OCI-LY3 (cell line): Measurements from ENCODE around the gene MEX3B.

Experiments
- H2AFZ ChIP-seq: fragments of 200-600, 300-600 bp; shearing (Covaris generic); 2 replicates; pipeline ENCODE4 v1.6.0; 2014; ENCODE audit warnings: antibody characterized with exemption, low read depth, low read length
- H3K27ac ChIP-seq: fragments of 200-600, 300-600 bp; sonication (generic); 2 replicates; pipeline ENCODE4 v1.5.1; 2014; ENCODE audit warnings: mild to moderate bottlenecking, low read length, moderate library complexity, mixed read lengths
- H3K27me3 ChIP-seq: fragments of 200-600, 300-600 bp; sonication (generic); 2 replicates; pipeline ENCODE4 v1.6.1; 2014; ENCODE audit warnings: low read depth, low read length, mixed read lengths
- H3K36me3 ChIP-seq: fragments of 200-600, 300-600 bp; sonication (generic); replicated peaks from 2 replicates; pipeline ENCODE3; 2014; ENCODE audit warnings: low read depth, low read length, mixed read lengths
- H3K4me1 ChIP-seq: fragments of 300-600, 200-600 bp; sonication (generic); 2 replicates; pipeline ENCODE4 v1.6.1; 2014; ENCODE audit warnings: low read length, mixed read lengths
- H3K4me2 ChIP-seq: fragments of 200-600, 300-600 bp; sonication (generic); 2 replicates; pipeline ENCODE4 v1.6.1; 2014; ENCODE audit warnings: low read length, mixed read lengths
- H3K4me3 ChIP-seq: fragments of 300-600, 200-600 bp; sonication (generic); 2 replicates; pipeline ENCODE4 v1.5.1; 2014; ENCODE audit warnings: antibody characterized with exemption, mild to moderate bottlenecking, low read length, moderate library complexity
- H3K79me2 ChIP-seq: fragments of 300-600, 200-600 bp; shearing (Covaris generic); 2 replicates; pipeline ENCODE4 v1.6.1; 2014; ENCODE audit warnings: mild to moderate bottlenecking, low read length, mixed read lengths
- H3K9ac ChIP-seq: fragments of 300-600, 200-600 bp; shearing (Covaris generic); 2 replicates; pipeline ENCODE4 v1.6.0; 2014; ENCODE audit warnings: mild to moderate bottlenecking, low read length, moderate library complexity
- H3K9me3 ChIP-seq: fragments of 200-600, 300-600 bp; shearing (Covaris generic); 2 replicates; pipeline ENCODE4 v1.6.1; 2014; ENCODE audit warnings: low read length, mixed read lengths; ENCODE audit not compliant: insufficient read depth
- H4K20me1 ChIP-seq: fragments of 200-600, 300-600 bp; sonication (generic); 2 replicates; pipeline ENCODE4 v1.6.1; 2016; ENCODE audit warnings: low read length, mixed read lengths; ENCODE audit not compliant: insufficient read depth
- CTCF ChIP-seq: fragments of 200-600, 300-600 bp; sonication (generic); IDR thresholded peaks from 2 replicates; pipeline ENCODE4 v1.5.1; 2014; ENCODE audit warnings: antibody characterized with exemption, low read length, low read depth
- EZH2phosphoT487 ChIP-seq: fragments of 200-600 bp; shearing (Covaris generic); IDR thresholded peaks from 2 replicates; pipeline ENCODE4 v1.6.1; 2018; ENCODE audit warnings: antibody characterized with exemption, mixed run types, low read depth

MEX3B gene

GRCh38 chr15:82044373-82045178 is 1.2 kb downstream of the MEX3B start:
- no peak overlapping the region for H3K27ac ChIP-seq
- H3K4me3 ChIP-seq = peak overlapping the region; percentile 89
- H3K36me3 ChIP-seq = no peaks in the 10 kb centered on the region
- H3K4me1 ChIP-seq = peaks cover 18% of the 10 kb centered on the region
- no peaks in the 10 kb centered on the region for H3K9me3 ChIP-seq
- TF ChIP-seq CTCF = no peak
- TF ChIP-seq EZH2phosphoT487 = no peak
- peak overlapping the region; percentile 75 for H3K4me2 ChIP-seq
- H3K27me3 ChIP-seq = peaks cover 18% of the 10 kb centered on the region
- H3K9ac ChIP-seq = peak overlapping the region; percentile 80
- H3K79me2 ChIP-seq = no peaks in the 10 kb centered on the region
- 0 out of 2 replicates have a peak overlapping the region, but pooled peaks have one; percentile 78 for H2AFZ ChIP-seq
- no peaks in the 10 kb centered on the region for H4K20me1 ChIP-seq

DNA sequence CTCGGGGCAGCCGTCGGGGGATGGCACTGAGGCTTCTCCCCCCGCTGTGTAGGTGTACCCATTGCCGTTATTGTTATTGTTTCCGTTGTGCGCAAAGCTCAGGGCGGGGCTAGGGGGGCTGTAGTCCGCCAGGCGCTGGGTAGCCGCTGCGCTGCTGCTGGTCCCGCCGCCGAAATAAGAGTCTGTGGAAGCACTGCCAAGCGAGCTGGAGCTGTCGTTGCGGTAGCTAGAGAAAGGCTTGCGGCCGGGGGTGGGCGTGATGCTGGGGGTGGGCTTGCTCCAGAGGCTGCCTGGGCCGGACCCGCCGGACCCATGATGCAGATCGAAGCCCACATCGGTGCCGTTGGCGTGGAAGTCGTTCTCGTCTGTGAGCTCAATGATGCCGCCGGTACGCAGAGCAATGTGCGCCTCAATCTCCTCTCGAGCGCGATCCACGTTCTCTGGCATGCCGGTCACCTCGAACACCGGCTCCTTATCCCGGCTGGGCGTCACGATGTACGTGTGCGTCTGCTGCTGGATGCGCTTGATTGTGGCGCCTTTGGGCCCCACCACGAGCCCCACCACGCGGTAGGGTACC is 1.9 kb downstream of the MEX3B start:
- Histone ChIP-seq H3K36me3 (no peaks in the 10 kb centered on the region), H3K27ac (no peak overlapping the region), H2AFZ (no peak overlapping the region), H3K9me3 (no peaks in the 10 kb centered on the region), H3K79me2 (no peaks in the 10 kb centered on the region), H3K4me2 (no peak overlapping the region), H3K4me3 (no peak overlapping the region), H3K4me1 (peaks cover 18% of the 10 kb centered on the region), H4K20me1 (no peaks in the 10 kb centered on the region), H3K9ac (no peak overlapping the region), H3K27me3 (peaks cover 11% of the 10 kb centered on the region)
- TF ChIP-seq EZH2phosphoT487 (no peak), CTCF (no peak)

- 0 out of 2 replicates have a peak, but pooled peaks cover 5% of the 10 kb centered on the region for H3K27me3 ChIP-seq
- no peaks in the 10 kb centered on the region for H3K79me2 ChIP-seq
- H3K9me3 ChIP-seq = no peaks in the 10 kb centered on the region
- H3K27ac ChIP-seq = no peak overlapping the region
- no peaks in the 10 kb centered on the region for H4K20me1 ChIP-seq
- H3K9ac ChIP-seq = no peak overlapping the region
- no peak overlapping the region for H3K4me2 ChIP-seq
- H3K36me3 ChIP-seq = no peaks in the 10 kb centered on the region
- H3K4me3 ChIP-seq = no peak overlapping the region
- peaks cover 18% of the 10 kb centered on the region for H3K4me1 ChIP-seq
- no peak overlapping the region for H2AFZ ChIP-seq
- TF ChIP-seq CTCF = no peak
- no peak for TF ChIP-seq EZH2phosphoT487
Observed at GRCh38 chr15:82043130-82043673, 2.6 kb downstream of the MEX3B start.

DNA sequence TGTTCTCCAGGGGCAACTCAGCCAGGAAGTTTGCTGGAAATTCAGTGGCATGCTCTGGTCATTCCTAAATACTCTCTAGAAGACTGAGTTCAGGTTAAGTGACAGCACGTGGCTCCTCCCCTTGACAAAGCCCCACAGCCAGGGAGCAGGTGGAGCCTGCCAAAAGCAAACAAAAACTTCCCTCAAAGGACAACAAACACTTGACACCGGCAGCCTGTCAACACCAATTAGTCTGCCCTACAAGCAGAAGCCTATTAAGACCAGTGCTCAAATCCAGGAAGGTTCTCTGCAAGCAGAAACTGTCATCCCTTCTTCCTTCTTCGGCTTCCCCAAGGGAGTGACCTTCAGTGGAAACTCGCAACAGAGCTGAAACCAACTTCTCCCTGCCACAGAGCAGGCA is 5.0 kb downstream of the MEX3B start:
- TF ChIP-seq EZH2phosphoT487 (no peak), CTCF (no peak)
- Histone ChIP-seq H3K4me3 (no peak overlapping the region), H3K9ac (no peak overlapping the region), H3K27me3 (no peaks in the 10 kb centered on the region), H3K79me2 (no peaks in the 10 kb centered on the region), H3K36me3 (no peaks in the 10 kb centered on the region), H4K20me1 (no peaks in the 10 kb centered on the region), H3K4me2 (no peak overlapping the region), H3K4me1 (peaks cover 18% of the 10 kb centered on the region), H2AFZ (no peak overlapping the region), H3K9me3 (no peaks in the 10 kb centered on the region), H3K27ac (no peak overlapping the region)
